SK-N-SH (cell line): ENCODE results near the gene DOK3. TPM values are rescaled to one million over a fixed set of nuclear protein-coding genes. Genes with fewer than 3 reads are reported as not detected.

Experiments
- CTCF ChIA-PET: fragments of 300-600, 350-600 bp; formaldehyde crosslinking; extraction: SDS; loops from one replicate; lab custom pipeline; 2021; lab: Yijun Ruan, JAX
- POLR2A ChIA-PET: fragments of 350-600 bp; sonication (Branson Sonifier 250); formaldehyde crosslinking; extraction: SDS; loops from one replicate; lab custom pipeline; 2020; ENCODE audit warnings: antibody characterized with exemption, inconsistent platforms; lab: Yijun Ruan, JAX
- DNase-seq: peaks from one replicate; pipeline ENCODE4 v3.0.0; 2012
- H2AFZ ChIP-seq: fragments of 200-600 bp; sonication (generic); 2 replicates; pipeline ENCODE4 v1.8.1; 2016; ENCODE audit warnings: antibody characterized with exemption, mild to moderate bottlenecking, low read depth
- H3F3A ChIP-seq: fragments of 200-600 bp; sonication (generic); replicated peaks from 2 replicates; pipeline ENCODE3; 2016; ENCODE audit warnings: antibody characterized with exemption, mild to moderate bottlenecking; ENCODE audit not compliant: insufficient read depth
- H3K27ac ChIP-seq, 2 experiments: fragments of 200-500 bp in 1 of 2; fragments of 200-600 bp in 1 of 2; sonication (Bioruptor generic) in 1 of 2; sonication (generic), shearing (Covaris generic) in 1 of 2; 2 replicates each; pipeline versions ENCODE4 v1.5.1 to v1.6.1; 2014 to 2016; ENCODE audit warnings: low read depth in 2 of 2, inconsistent platforms in 1 of 2, low read length in 1 of 2, mild to moderate bottlenecking in 1 of 2, mixed read lengths in 1 of 2
- H3K27me3 ChIP-seq: fragments of 200-600 bp; sonication (generic), shearing (Covaris generic); 2 replicates; pipeline ENCODE4 v1.6.1; 2016; ENCODE audit warnings: mixed run types; ENCODE audit not compliant: insufficient read depth
- H3K36me3 ChIP-seq, 2 experiments: fragments of 200-500 bp in 1 of 2; fragments of 200-600 bp in 1 of 2; sonication (Bioruptor generic) in 1 of 2; sonication (generic) in 1 of 2; replicated peaks in 1 of 2; 2 replicates each; pipeline versions ENCODE3 to v1.5.1; 2014 to 2016; ENCODE audit warnings: low read length in 1 of 2, mild to moderate bottlenecking in 1 of 2; ENCODE audit not compliant: insufficient read depth in 2 of 2, control insufficient read depth in 1 of 2
- H3K4me1 ChIP-seq, 2 experiments: fragments of 200-500 bp in 1 of 2; fragments of 200-600 bp in 1 of 2; sonication (Bioruptor generic) in 1 of 2; sonication (generic), shearing (Covaris generic) in 1 of 2; 2 replicates each; pipeline versions ENCODE4 v1.5.1 to v1.6.1; 2014 to 2016; ENCODE audit warnings: low read depth in 1 of 2, low read length in 1 of 2, mixed run types in 1 of 2; ENCODE audit not compliant: insufficient read depth in 2 of 2, control insufficient read depth in 1 of 2
- H3K4me2 ChIP-seq: fragments of 200-600 bp; sonication (generic), shearing (Covaris generic); 2 replicates; pipeline ENCODE4 v1.6.1; 2017; ENCODE audit warnings: mixed run types
- H3K4me3 ChIP-seq, 2 experiments: fragments of 200-500 bp in 1 of 2; fragments of 200-600 bp in 1 of 2; sonication (Bioruptor generic) in 1 of 2; sonication (generic), shearing (Covaris generic) in 1 of 2; 2 replicates each; pipeline versions ENCODE4 v1.5.1 to v1.8.1; 2014 to 2016; ENCODE audit warnings: low read depth in 2 of 2, inconsistent platforms in 1 of 2, low read length in 1 of 2, mild to moderate bottlenecking in 1 of 2, mixed read lengths in 1 of 2, moderate library complexity in 1 of 2
- H3K79me2 ChIP-seq: fragments of 200-600 bp; sonication (generic); 2 replicates; pipeline ENCODE4 v1.8.1; 2017; ENCODE audit warnings: mild to moderate bottlenecking; ENCODE audit not compliant: insufficient read depth
- H3K9ac ChIP-seq: fragments of 200-600 bp; sonication (generic); 2 replicates; pipeline ENCODE4 v1.6.1; 2017; ENCODE audit warnings: mixed run types
- H3K9me2 ChIP-seq: fragments of 200-600 bp; sonication (generic); 2 replicates; pipeline ENCODE4 v1.6.1; 2017; ENCODE audit warnings: mixed run types
- H3K9me3 ChIP-seq: fragments of 200-600 bp; sonication (generic); 2 replicates; pipeline ENCODE4 v1.6.1; 2017; ENCODE audit warnings: mixed run types, mild to moderate bottlenecking, moderate library complexity
- H4K20me1 ChIP-seq: fragments of 200-600 bp; sonication (generic); 2 replicates; pipeline ENCODE4 v1.6.1; 2017; ENCODE audit warnings: mild to moderate bottlenecking, mixed run types; ENCODE audit not compliant: insufficient read depth
- FOSL2 ChIP-seq: IDR thresholded peaks from 2 replicates; pipeline ENCODE4 v1.4.0; 2012; ENCODE audit warnings: low read depth, mild to moderate bottlenecking, moderate library complexity, borderline replicate concordance
- MEF2A ChIP-seq: IDR thresholded peaks from 2 replicates; pipeline ENCODE4 v1.4.0; 2012; ENCODE audit warnings: low read depth, borderline replicate concordance
- NFIC ChIP-seq: IDR thresholded peaks from 2 replicates; pipeline ENCODE4 v1.4.0; 2012; ENCODE audit warnings: borderline replicate concordance
- RCOR1 ChIP-seq: fragments of 150-350 bp; IDR thresholded peaks from 2 replicates; pipeline ENCODE4 v1.6.1; 2017; ENCODE audit warnings: antibody characterized with exemption, low read length
- SIN3A ChIP-seq: IDR thresholded peaks from 2 replicates; pipeline ENCODE4 v1.6.1; 2012; ENCODE audit warnings: low read depth, mild to moderate bottlenecking, low read length, moderate library complexity, borderline replicate concordance
- WGBS: methylation state at CpG from one replicate; pipeline ENCODE4 v1.1.6; 2017; ENCODE audit warnings: low lambda C conversion rate; 5-methylcytosine and 5-hydroxymethylcytosine counted together
- polyA plus RNA-seq, 3 experiments: library from polyadenylated mRNA; depleted of rRNA; stranded (reverse); fragments of >200 nt; gene quantifications; 2 replicates each; pipeline ENCODE4 v1.2.3, GENCODE V29; 2012

The DOK3 gene
- polyA plus RNA-seq, 1 of the 3 experiments (the other 2 are of a cell fraction), result 2.2 TPM

GRCh38 chr5:177527595-177527994 lies 18.0 kb upstream of the DOK3 start:
- no peak for DNase-seq
- WGBS, result 97% methylated on average over 8 of the region's 8 CpGs
- peaks cover 23 to 85% of the 10 kb centered on the region in 2 experiments for H3K36me3 ChIP-seq

DNA sequence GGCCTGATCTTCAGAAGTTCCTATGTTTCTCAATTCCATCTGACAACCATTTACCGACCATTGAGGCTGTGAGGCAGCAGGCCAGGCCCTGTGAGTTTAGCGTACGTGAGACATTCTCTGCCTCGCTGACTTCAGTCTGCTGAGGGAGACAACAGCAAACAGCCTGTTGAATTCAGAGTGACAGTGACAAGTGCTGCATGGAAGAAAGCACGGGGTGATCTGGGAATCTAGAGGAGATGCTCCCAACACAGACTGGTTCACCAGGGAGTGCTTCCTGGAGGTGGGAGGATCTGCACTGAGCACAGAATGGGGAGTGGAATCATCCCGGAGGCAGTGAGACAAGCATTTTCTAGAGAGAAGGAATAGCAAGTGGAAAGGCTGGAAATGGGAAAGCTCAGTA lies 17.2 kb upstream of the DOK3 start:
- Histone ChIP-seq H3K9me3 (no peaks in the 10 kb centered on the region), H3K27ac (no peak overlapping the region), H3K36me3 (peaks cover 23 to 86% of the 10 kb centered on the region in 2 experiments), H2AFZ (no peak overlapping the region), H3K4me1 (peaks cover 0 to 14% of the 10 kb centered on the region in 2 experiments; a peak in 1 of 4 replicates), H3K9me2 (no peaks in the 10 kb centered on the region), H3K4me3 (no peak overlapping the region), H3K79me2 (no peaks in the 10 kb centered on the region), H3K4me2 (no peak overlapping the region), H3K27me3 (no peaks in the 10 kb centered on the region), H3K9ac (no peak overlapping the region), H4K20me1 (no peaks in the 10 kb centered on the region), H3F3A (no peaks in the 10 kb centered on the region)
- no peak for TF ChIP-seq RCOR1
- TF ChIP-seq SIN3A, result no peak
- ChIA-PET POLR2A (no interaction called here), CTCF (no interaction called here)
- no peak for DNase-seq
- WGBS, result 96% methylated on average over 6 of the region's 6 CpGs

More at GRCh38 chr5:177527595-177527994, 18.0 kb upstream of the DOK3 start:
- Histone ChIP-seq H3K9ac (no peak overlapping the region), H3K79me2 (peaks cover 4% of the 10 kb centered on the region; the same call in 1 of the 2 replicates), H3K4me1 (peaks cover 0 to 14% of the 10 kb centered on the region in 2 experiments; a peak in 1 of 4 replicates), H3K4me2 (no peak overlapping the region), H4K20me1 (peaks cover 3% of the 10 kb centered on the region; the same call in 1 of the 2 replicates), H3K27ac (no peak overlapping the region), H3K9me2 (no peaks in the 10 kb centered on the region), H2AFZ (no peak overlapping the region), H3K27me3 (no peaks in the 10 kb centered on the region), H3K9me3 (no peaks in the 10 kb centered on the region), H3K4me3 (no peak overlapping the region), H3F3A (no peaks in the 10 kb centered on the region)
- TF ChIP-seq MEF2A, result no peak
- no peak for TF ChIP-seq NFIC
- TF ChIP-seq FOSL2, result no peak
- CTCF ChIA-PET, result no interaction called here
- POLR2A ChIA-PET, result no interaction called here

GRCh38 chr5:177526191-177526590 lies 16.6 kb upstream of the DOK3 start:
- H3K36me3 ChIP-seq, result peaks cover 23 to 89% of the 10 kb centered on the region in 2 experiments
- no peak overlapping the region for H3K4me3 ChIP-seq
- H3K27me3 ChIP-seq, result no peaks in the 10 kb centered on the region

More at GRCh38 chr5:177526191-177526590, 16.6 kb upstream of the DOK3 start:
- WGBS, result 96% methylated on average over 3 of the region's 4 CpGs
- ChIA-PET CTCF (interaction anchor here (1.0 to 1.2 kb wide), 2 partner anchors 10 kb away, joined by 3 read pairs; partner anchors contain the start of gene DDX41), POLR2A (no interaction called here)
- DNase-seq, result no peak
- Histone ChIP-seq H3K9me3 (no peaks in the 10 kb centered on the region), H3K9me2 (no peaks in the 10 kb centered on the region), H3K9ac (no peak overlapping the region), H3K27ac (no peak overlapping the region), H4K20me1 (no peaks in the 10 kb centered on the region), H3K4me1 (peaks cover 0 to 14% of the 10 kb centered on the region in 2 experiments; a peak in 1 of 4 replicates), H3K79me2 (0 out of 2 replicates have a peak, but pooled peaks cover 3% of the 10 kb centered on the region), H3K4me2 (no peak overlapping the region), H3F3A (no peaks in the 10 kb centered on the region), H2AFZ (no peak overlapping the region)
- no peak for TF ChIP-seq MEF2A
- no peak for TF ChIP-seq RCOR1
